ENCODE measurements around the gene INTS6.

The INTS6 gene

GRCh38 chr13:51452361-51453206, at the start of gene INTS6:
INTS6 (minus strand) TSS chr13:51453036; CDS start chr13:51452525, 511 bp downstream.
- H3K27me3 ChIP-seq (ENCODE audit: control insufficient read depth, low read length): no peaks in the 10 kb centered on the region
- H3K4me1 ChIP-seq (ENCODE audit: control insufficient read depth, low read length): peaks cover 34% of the 10 kb centered on the region
- no peaks in the 10 kb centered on the region for H4K20me1 ChIP-seq (ENCODE audit: control insufficient read depth, insufficient read depth, low read depth, low read length)
- peaks cover 22% of the 10 kb centered on the region for H3F3A ChIP-seq (ENCODE audit: control insufficient read depth, insufficient read depth)
- H3K4me2 ChIP-seq (ENCODE audit: low read length): peak within 1 kb of the TSS; percentile 97
- H3K9me3 ChIP-seq (ENCODE audit: control insufficient read depth, insufficient read depth, low read length): peaks cover 11% of the 10 kb centered on the region
- peak within 1 kb of the TSS; percentile 89 for H3K27ac ChIP-seq (ENCODE audit: low read depth, low read length)
- H3K79me2 ChIP-seq (ENCODE audit: control insufficient read depth, low read length): peaks cover 21% of the 10 kb centered on the region
- no peaks in the 10 kb centered on the region for H3K9me2 ChIP-seq (replicated peaks; ENCODE audit: control insufficient read depth, low read length)
- peaks cover 62% of the 10 kb centered on the region for H3K36me3 ChIP-seq (ENCODE audit: control insufficient read depth, low read length)
- no peak for TF ChIP-seq CTCF (IDR thresholded peaks at IDR 0.05; ENCODE audit: low read depth, low read length, poor library complexity, severe bottlenecking)
- TF ChIP-seq EZH2phosphoT487 (IDR thresholded peaks at IDR 0.05; ENCODE audit: borderline replicate concordance, low read length): no peak
- H3K4me3 ChIP-seq (ENCODE audit: low read length): peak within 1 kb of the TSS; percentile 90

GRCh38 chr13:51502153-51502651, 49.4 kb upstream of the INTS6 start:
- Histone ChIP-seq H3K4me1 (ENCODE audit: control insufficient read depth, low read length) (no peaks in the 10 kb centered on the region), H3K27ac (ENCODE audit: low read depth, low read length) (no peak overlapping the region), H3F3A (ENCODE audit: control insufficient read depth, insufficient read depth) (no peaks in the 10 kb centered on the region)

GRCh38 chr13:51501592-51502152, 48.8 kb upstream of the INTS6 start:
- Histone ChIP-seq H4K20me1 (ENCODE audit: control insufficient read depth, insufficient read depth, low read depth, low read length) (no peaks in the 10 kb centered on the region), H3K27ac (ENCODE audit: low read depth, low read length) (no peak overlapping the region), H3K4me3 (ENCODE audit: low read length) (no peak overlapping the region), H3K36me3 (ENCODE audit: control insufficient read depth, low read length) (no peaks in the 10 kb centered on the region), H3K4me1 (ENCODE audit: control insufficient read depth, low read length) (no peaks in the 10 kb centered on the region), H3F3A (ENCODE audit: control insufficient read depth, insufficient read depth) (no peaks in the 10 kb centered on the region), H3K27me3 (ENCODE audit: control insufficient read depth, low read length) (peaks cover 3% of the 10 kb centered on the region; the same call in 1 of the 2 replicates), H3K9me3 (ENCODE audit: control insufficient read depth, insufficient read depth, low read length) (no peaks in the 10 kb centered on the region), H3K79me2 (ENCODE audit: control insufficient read depth, low read length) (no peaks in the 10 kb centered on the region), H3K9me2 (replicated peaks; ENCODE audit: control insufficient read depth, low read length) (no peaks in the 10 kb centered on the region), H3K4me2 (ENCODE audit: low read length) (no peak overlapping the region)
- no peak for TF ChIP-seq CTCF (IDR thresholded peaks at IDR 0.05; ENCODE audit: low read depth, low read length, poor library complexity, severe bottlenecking)
- no peak for TF ChIP-seq EZH2phosphoT487 (IDR thresholded peaks at IDR 0.05; ENCODE audit: borderline replicate concordance, low read length)

More at GRCh38 chr13:51502153-51502651, 49.4 kb upstream of the INTS6 start:
- no peak overlapping the region for H3K4me2 ChIP-seq (ENCODE audit: low read length)
- H3K79me2 ChIP-seq (ENCODE audit: control insufficient read depth, low read length): no peaks in the 10 kb centered on the region
- H3K9me2 ChIP-seq (replicated peaks; ENCODE audit: control insufficient read depth, low read length): no peaks in the 10 kb centered on the region
- peaks cover 3% of the 10 kb centered on the region; the same call in 1 of the 2 replicates for H3K27me3 ChIP-seq (ENCODE audit: control insufficient read depth, low read length)
- no peak overlapping the region for H3K4me3 ChIP-seq (ENCODE audit: low read length)
- H3K36me3 ChIP-seq (ENCODE audit: control insufficient read depth, low read length): no peaks in the 10 kb centered on the region
- no peak for TF ChIP-seq EZH2phosphoT487 (IDR thresholded peaks at IDR 0.05; ENCODE audit: borderline replicate concordance, low read length)
- TF ChIP-seq CTCF (IDR thresholded peaks at IDR 0.05; ENCODE audit: low read depth, low read length, poor library complexity, severe bottlenecking): no peak
- no peaks in the 10 kb centered on the region for H3K9me3 ChIP-seq (ENCODE audit: control insufficient read depth, insufficient read depth, low read length)
- no peaks in the 10 kb centered on the region for H4K20me1 ChIP-seq (ENCODE audit: control insufficient read depth, insufficient read depth, low read depth, low read length)
